ENCODE data around the gene KCNK7. TPM values are rescaled to one million over a fixed set of nuclear protein-coding genes. Genes with fewer than 3 reads are reported as not detected.

Gene KCNK7
- total RNA-seq, 1 experiment from 2014 or later, result 1.8 TPM

DNA sequence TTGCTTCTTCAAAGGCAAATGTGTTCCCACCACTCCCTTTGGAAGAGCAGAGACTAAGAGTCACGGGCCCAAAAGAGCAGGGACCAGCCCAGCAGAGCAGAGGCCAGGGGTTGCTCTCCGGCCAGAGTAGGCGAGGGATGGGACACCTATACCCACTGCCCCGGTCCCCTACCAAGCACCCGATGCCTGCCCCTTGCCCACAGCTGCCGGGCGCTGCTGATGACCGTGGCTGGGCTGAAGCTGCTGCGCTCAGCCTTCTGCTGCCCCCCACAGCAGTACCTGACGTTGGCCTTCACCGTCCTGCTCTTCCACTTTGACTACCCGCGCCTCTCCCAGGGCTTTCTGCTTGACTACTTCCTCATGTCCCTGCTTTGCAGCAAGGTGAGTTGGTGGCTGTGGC, 31.6 kb upstream of the KCNK7 start:
- no peaks in the 10 kb centered on the region for H3K27me3 Mint-ChIP-seq (ENCODE audit: low read depth)
- Histone ChIP-seq H4K5ac (ENCODE audit: insufficient read length, low read depth, low read length) (no peak overlapping the region), H3K9me3 (ENCODE audit: control insufficient read depth, low read depth, low read length) (no peaks in the 10 kb centered on the region), H2BK120ac (ENCODE audit: low read depth, low read length, poor library complexity, severe bottlenecking) (no peak overlapping the region), H3T11ph (ENCODE audit: low read length) (no peak overlapping the region), H2BK5ac (ENCODE audit: insufficient read length, low read length) (no peak overlapping the region), H3K4me1 (ENCODE audit: insufficient read depth, low read length) (no peaks in the 10 kb centered on the region), H2AK5ac (ENCODE audit: insufficient read length, low read length) (no peak overlapping the region), H3K79me1 (ENCODE audit: insufficient read depth, low read depth, low read length, poor library complexity, severe bottlenecking) (no peaks in the 10 kb centered on the region), H3K4ac (ENCODE audit: low read depth, low read length) (no peak overlapping the region), H2BK20ac (ENCODE audit: low read depth, low read length, poor library complexity, severe bottlenecking) (no peak overlapping the region), H3K27me3 (ENCODE audit: insufficient read depth, low read length) (no peaks in the 10 kb centered on the region), H3K56ac (ENCODE audit: insufficient read length, low read depth, low read length) (no peak overlapping the region), H4K8ac (replicated peaks; ENCODE audit: insufficient read length, low read depth, low read length) (no peak overlapping the region), H3K9ac (ENCODE audit: extremely low read depth, insufficient read length, low read length) (no peak overlapping the region), H2BK15ac (ENCODE audit: low read depth, low read length) (no peak overlapping the region), H3K79me2 (ENCODE audit: insufficient read depth, low read length) (no peaks in the 10 kb centered on the region), H4K91ac (ENCODE audit: insufficient read length, low read depth, low read length) (no peak overlapping the region), H3K18ac (ENCODE audit: insufficient read length, low read depth, low read length) (no peak overlapping the region), H2AFZ (ENCODE audit: low read length) (no peak overlapping the region), H3K23ac (ENCODE audit: insufficient read length, low read depth, low read length) (no peak overlapping the region), H3K27ac (ENCODE audit: insufficient read length, low read depth, low read length) (no peak overlapping the region), H3K14ac (ENCODE audit: insufficient read depth, low read length) (no peak overlapping the region), H3K4me2 (ENCODE audit: insufficient read depth, insufficient read length, low read length) (no peak overlapping the region), H2BK12ac (ENCODE audit: insufficient read length, low read depth, low read length) (no peak overlapping the region), H4K20me1 (ENCODE audit: control insufficient read depth, insufficient read depth, insufficient read length) (no peaks in the 10 kb centered on the region), H3K23me2 (ENCODE audit: insufficient read length, low read depth, low read length, poor library complexity, severe bottlenecking) (no peaks in the 10 kb centered on the region)
- no CpG with 5 or more reads among the region's 13 CpGs for WGBS (ENCODE audit: extremely low coverage, insufficient read length, low lambda C conversion rate)
- H3K9me3 Mint-ChIP-seq, result no peaks in the 10 kb centered on the region
- H3K27ac Mint-ChIP-seq, result no peak overlapping the region
- H3K36me3 Mint-ChIP-seq (ENCODE audit: insufficient read depth in 1 of 3, low read depth in 3 of 3), result peaks cover 17 to 80% (median 67%) of the 10 kb centered on the region in 3 experiments; a peak in 6 of 7 replicates
- H3K4me3 Mint-ChIP-seq, result no peak overlapping the region
- DNase-seq, result no peak
- TF ChIP-seq, protein P1, sequence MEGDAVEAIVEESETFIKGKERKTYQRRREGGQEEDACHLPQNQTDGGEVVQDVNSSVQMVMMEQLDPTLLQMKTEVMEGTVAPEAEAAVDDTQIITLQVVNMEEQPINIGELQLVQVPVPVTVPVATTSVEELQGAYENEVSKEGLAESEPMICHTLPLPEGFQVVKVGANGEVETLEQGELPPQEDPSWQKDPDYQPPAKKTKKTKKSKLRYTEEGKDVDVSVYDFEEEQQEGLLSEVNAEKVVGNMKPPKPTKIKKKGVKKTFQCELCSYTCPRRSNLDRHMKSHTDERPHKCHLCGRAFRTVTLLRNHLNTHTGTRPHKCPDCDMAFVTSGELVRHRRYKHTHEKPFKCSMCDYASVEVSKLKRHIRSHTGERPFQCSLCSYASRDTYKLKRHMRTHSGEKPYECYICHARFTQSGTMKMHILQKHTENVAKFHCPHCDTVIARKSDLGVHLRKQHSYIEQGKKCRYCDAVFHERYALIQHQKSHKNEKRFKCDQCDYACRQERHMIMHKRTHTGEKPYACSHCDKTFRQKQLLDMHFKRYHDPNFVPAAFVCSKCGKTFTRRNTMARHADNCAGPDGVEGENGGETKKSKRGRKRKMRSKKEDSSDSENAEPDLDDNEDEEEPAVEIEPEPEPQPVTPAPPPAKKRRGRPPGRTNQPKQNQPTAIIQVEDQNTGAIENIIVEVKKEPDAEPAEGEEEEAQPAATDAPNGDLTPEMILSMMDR (conservative IDR thresholded peaks at IDR 0.05), result no peak
- H3K4me1 Mint-ChIP-seq, result no peaks in the 10 kb centered on the region
